Stimulated activated naive CD4-positive, alpha-beta T cell treated with Interleukin-2 at 50 U/mL for 16 hours (primary cell): ENCODE results near the gene ERCC5.

Source experiments
- DNase-seq: peaks from one replicate; lab custom pipeline; 2025; lab: John Stamatoyannopoulos, UW

The ERCC5 gene

DNA sequence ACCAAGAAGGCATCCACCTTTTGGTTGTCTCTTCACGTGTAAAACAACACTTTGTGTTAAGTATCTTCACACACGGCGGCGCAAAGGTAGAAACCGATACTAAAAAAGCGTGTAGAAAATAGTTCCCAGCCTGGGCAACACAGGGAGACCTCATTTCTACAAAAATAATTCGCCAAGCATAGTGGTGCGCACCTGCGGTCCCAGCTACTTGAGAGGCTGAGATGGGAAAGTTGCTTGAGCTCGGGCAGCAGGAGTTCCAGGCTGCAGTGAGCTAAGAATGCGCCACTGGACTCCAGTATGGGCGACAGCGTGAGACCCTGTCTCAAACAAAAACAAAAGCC lies 573 bp upstream of the ERCC5 start:
- no peak for DNase-seq

DNA sequence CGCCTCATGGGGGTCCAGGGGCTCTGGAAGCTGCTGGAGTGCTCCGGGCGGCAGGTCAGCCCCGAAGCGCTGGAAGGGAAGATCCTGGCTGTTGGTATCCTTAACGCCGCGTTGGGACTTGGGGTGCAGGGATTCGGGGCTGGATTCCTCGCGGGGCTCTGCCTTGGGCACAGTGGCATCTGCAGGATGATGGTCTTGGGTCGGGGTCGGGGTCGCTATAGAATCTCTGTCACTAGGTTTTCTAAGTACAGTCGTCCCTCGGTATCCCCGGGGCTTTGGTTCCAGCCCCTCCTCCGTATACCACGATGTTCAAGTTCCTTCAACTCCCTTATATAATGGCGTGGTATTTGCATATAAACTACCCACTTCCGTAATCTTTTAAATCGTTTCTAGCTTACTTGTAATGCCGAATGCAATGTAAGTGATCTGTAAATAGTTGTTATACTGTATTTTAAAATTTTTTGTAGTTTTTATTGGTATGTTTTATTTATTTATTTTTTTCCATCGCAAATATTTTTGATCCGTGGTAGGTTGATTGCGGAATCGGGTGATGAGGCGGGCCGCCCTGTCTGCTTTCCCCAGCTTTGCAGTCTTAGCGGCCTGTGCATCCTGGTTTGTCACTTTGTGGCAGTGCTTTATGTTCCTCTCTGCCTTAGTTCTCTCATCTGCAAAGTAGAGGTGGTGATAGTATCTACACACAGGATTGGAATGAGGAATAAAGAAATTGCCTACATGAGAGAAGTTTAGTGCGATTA lies 606 bp downstream of the ERCC5 start:
- DNase-seq = peak; percentile 26

DNA sequence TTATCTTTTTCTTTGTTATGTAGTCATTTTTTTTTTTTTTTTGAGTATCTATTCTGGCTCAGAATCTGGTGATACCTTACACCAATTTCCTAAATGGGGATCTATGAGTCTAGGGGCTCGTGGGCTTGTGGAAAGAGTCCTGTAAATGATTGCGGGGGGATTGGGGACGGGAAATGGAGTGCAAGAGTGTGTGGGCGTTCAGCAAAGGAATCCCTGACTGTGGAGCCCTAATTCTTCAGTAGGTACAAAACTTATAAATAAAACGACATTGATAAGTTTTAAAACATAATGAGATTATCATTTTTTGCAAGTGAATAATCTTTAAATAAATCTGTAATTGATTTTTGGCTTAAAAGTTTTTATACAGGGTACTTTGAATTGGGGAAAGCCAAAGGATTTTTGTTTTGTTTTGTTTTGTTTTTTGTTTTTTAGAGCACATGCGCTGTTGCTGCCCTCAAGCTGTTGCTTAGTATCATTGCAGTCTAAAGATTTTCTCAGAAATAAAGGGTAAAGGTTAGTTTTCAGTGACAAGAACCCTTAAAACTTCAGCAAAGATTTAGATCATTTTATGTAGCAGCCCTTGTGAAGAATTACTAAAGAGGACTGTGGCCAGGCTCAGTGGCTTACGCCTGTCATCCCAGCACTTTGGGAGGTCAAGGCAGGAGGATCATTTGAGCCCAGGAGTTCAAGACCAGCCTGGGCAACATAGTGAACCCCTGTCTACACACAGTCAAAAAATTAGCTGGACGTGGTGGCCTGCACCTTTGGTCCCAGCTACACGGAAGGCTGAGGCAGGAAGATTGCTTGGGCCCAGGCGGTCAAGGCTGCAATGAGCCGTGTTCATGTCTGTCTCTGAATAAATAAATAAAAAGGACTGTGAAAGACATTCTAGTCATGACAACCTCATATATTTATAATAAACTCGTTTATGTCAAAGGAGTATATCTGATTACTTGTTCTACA lies 1.7 kb downstream of the ERCC5 start:
- no peak for DNase-seq

DNA sequence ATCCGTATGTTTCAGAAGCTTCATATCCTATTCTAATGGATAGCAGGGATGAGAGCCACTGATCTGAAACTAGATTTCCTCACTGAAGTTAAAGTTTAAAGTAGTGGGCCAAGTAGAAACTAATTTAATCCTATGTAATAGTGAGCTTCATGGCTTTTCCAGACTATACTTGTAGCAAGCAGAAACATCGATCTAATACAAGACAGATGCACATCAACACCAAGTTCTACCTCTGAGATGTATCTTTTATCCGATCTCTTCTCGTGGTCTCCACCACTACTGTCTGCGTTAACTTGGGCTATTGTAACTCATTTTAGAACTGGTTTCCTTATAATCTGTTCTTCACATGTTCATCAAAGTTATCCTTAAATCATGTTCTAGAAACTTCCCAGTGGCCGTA lies 3.1 kb downstream of the ERCC5 start:
- no peak for DNase-seq

DNA sequence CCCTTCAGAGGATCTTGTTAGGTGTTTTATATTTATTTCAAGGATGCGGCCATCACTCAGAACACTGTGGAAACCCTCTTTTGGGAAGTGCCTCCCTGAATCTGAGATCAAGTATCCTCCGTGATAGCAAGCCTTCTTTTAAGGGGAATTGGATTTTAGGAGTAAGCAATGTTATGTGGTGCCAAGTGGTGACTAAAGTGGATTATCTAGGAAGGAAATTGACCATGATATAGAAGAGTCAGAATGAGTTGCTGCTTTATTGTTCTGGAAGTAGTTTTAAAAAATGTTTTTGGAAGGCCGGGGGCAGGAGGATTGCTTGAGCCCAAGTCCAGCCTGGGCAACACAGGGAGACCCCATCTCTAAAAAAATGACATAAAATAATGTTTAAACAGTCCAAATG lies 6.7 kb downstream of the ERCC5 start:
- DNase-seq = no peak

DNA sequence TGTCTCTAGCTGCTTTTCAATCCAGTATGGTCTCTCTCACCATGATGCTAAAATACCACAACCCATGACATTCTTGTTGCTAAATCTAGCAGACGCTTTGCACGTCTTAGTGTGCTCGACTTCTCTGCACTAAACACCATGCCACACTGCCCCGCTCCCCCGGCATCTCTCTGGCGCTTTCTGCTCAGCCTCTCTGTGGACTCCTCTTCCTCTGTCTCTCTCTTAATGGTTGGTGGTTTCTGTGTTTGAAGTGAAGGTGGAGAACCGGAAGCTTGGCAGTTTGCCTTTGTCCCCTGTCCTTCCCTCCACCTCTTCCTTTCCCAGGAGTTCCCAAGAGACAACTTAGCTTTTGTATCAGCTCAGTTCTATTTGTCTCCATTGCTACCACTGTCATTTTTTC lies 8.8 kb downstream of the ERCC5 start:
- DNase-seq = no peak

DNA sequence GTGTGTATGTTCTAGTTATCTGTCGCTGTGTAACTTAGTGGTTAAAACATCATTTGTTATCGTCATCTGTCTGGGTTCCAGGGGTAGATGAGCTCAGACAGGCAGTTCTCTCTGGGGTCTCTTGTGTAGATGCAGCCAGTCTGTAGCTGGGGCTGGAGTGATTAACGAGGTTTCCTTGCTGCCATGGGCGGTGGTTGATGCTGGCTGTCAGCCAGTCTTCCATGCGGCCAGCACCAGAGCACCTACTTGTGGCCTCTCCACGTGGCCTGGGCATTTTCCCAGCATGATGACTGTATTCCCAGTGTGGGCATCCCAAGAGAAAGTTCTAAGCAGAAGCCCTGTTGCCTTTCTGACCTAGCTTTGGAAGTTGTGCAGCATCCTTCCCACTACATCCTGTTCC lies 10.7 kb downstream of the ERCC5 start:
- DNase-seq = no peak

DNA sequence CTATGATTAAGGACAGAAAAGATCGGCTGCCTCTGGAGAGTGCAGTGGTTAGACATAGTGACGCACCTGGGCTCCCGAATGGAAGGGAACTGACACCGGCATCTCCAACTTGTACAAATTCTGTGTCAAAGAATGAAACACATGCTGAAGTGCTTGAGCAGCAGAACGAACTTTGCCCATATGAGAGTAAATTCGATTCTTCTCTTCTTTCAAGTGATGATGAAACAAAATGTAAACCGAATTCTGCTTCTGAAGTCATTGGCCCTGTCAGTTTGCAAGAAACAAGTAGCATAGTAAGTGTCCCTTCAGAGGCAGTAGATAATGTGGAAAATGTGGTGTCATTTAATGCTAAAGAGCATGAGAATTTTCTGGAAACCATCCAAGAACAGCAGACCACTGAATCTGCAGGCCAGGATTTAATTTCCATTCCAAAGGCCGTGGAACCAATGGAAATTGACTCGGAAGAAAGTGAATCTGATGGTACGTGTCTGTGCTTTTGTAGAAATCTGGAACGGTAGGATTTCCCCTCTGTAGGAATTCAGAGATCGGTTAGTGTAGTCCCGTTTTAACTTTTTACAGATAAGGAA lies 16.9 kb downstream of the ERCC5 start:
- no peak for DNase-seq

DNA sequence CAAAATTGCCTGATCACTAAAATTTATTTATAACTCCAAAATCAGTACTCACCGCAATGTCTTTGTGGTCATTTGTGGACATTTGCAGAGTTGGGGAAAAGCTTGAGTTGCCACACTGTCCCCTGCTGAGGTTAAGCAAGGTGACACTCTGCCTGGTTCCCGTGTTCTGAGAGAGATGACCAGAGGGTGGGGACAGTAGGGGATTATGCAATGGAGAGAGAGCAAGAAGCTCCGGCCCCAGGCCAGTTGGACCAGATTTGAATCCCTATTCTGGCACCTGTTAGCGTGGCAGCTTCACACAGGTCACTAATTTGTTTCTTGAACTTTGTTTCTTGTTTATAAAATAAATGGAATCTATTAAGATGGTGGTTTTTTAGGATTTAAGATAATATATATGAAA lies 17.8 kb downstream of the ERCC5 start:
- DNase-seq = no peak

DNA sequence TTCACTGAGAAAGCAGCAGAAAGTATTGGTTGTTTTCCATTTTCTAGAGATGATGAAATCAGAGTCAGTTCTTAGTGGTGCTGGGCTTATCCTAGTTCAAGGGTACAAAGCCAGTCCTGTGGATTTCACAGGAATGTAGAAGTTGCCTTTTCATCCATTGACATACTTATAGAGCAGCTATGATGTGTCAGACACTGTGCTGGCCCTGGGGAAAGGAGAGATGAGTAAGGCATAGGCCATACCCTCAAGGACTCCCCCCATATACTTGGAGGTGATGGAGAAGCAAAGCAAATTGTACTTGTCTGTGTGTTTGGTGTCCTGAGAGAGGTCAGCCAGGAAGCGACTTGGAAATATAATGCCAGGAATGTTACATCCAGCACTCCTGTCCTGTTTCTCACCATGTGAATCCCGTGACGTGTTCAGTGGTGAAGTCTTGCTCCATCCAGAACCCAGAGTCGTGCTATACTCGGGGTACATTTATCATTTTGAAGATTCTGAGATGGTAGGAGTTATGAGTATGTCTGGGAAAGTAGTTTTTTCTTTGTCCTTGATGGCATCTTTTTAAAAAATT lies 22.6 kb downstream of the ERCC5 start:
- DNase-seq = no peak

DNA sequence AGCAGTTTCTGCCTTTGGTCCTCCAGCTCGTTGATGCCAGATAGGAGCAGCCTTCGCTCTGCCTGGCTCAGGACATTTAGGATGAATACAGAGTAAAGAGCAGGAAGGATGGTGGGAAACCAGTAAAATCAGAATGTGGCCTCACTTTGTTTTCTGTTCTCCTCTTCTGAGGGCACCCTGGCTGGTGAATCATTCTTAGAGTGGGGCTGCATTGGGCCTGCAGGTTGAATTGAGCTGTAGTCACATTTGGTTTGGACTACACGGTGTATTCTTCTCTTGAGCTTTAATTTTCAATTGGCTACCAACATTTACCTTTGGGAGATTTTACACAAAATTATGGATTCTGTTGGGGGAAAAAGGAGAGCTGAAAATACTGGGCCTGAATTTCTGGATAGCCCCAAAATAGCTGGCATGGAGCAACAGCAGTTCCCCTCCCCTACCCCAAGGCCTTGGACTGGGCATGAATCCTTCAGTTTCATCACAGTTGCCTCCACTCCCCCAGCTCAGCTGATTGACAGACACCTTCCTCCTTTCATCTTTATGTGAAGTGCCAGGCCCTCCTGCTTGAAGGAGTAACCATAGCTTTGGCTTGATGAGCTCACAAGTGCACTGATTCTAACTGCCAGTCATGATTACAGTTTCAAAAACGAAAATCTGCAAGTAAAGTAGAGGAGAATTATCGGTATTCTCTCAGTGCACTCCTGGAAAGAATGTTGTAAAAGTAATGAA lies 24.3 kb downstream of the ERCC5 start:
- no peak for DNase-seq

DNA sequence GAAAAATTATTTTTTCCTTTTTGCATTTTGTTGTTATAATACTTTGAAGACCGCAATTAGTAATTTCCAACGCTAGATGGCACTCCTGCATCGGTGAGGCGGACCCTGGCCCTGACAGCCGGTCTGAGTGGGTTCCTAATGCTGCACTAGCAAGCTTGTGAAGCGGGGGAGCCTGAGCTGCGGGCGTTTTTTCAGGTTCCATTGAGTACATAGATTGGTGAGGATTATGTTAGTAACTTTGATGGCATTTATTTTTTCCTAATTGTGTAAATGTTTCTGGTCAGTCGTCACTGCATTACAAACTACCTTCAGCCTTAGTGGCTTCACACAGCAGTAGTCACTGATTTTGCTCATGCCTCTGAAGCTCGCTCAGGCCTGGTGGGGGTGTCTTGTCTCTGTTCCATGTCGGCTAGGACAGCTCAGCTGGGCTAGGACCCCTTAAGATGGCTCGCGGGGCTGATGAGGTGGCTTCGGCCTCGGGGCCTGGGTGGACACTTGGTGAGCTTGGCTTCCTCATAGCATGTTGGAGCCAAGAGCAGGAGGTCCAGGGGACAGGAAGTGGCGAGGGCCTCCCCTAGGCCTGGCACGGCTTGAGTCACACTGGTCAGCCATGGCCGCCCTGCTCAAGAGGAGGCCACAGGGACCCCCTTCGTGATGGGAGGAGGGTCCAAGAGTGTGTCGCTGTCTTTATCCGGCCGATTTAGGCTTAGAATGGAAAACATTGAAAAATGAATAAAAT lies 25.0 kb downstream of the ERCC5 start:
- peak; percentile 21 for DNase-seq

DNA sequence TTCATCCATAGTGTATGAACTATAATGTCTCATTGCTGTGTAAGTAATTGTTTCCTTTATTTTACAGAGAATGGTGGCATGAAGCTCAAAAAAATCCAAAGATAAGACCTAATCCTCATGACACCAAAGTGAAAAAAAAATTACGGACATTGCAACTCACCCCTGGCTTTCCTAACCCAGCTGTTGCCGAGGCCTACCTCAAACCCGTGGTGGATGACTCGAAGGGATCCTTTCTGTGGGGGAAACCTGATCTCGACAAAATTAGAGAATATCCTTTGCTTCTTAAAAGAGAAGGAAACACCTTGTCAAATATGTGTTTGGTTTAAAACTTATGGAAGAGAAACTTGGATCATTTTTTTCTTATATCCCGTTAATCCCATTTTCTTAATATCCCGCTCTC lies 26.3 kb downstream of the ERCC5 start:
- DNase-seq = no peak

DNA sequence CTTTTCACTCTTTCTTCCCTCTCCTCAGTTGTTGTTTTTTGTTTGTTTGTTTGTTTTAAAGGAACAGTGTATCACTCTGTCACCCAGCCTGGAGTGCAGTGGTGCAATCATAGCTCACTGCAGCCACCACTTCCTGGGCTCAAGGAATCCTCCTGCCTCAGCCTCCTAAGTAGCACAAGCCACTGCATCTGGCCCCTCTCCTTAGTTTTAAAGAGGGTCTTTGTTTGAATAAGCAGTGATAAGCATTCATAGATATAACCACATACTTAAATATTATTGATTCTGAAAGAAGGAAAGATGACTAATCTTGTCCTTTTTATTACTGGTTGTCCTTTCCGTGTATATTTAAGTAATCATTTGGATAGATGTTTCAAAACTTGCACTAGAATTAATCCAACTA lies 26.7 kb downstream of the ERCC5 start:
- no peak for DNase-seq

DNA sequence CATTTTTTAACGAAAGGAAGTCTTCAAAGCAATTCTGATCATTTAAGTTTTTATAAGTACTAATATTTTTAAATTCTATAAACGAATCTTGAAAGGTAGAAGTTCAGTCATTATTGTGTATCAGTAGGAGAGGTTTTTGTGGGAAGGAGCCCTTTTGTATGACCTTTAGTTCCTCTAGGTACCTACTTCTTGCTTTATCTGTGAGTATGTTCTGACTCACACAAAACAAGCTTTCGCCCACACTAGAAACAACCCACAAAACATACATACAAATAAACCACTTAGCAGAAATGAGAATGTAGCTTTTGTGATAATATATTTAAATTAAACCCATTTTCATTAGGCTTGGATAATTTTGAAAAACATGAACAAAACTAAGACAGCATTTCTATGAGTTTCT lies 27.8 kb downstream of the ERCC5 start:
- DNase-seq = no peak

DNA sequence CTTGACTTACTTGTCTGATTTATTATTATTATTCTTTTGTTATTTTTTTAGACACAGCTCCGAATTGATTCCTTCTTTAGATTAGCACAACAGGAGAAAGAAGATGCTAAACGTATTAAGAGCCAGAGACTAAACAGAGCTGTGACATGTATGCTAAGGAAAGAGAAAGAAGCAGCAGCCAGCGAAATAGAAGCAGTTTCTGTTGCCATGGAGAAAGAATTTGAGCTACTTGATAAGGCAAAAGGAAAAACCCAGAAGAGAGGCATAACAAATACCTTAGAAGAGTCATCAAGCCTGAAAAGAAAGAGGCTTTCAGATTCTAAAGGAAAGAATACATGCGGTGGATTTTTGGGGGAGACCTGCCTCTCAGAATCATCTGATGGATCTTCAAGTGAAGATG lies 29.4 kb downstream of the ERCC5 start:
- DNase-seq = no peak

DNA sequence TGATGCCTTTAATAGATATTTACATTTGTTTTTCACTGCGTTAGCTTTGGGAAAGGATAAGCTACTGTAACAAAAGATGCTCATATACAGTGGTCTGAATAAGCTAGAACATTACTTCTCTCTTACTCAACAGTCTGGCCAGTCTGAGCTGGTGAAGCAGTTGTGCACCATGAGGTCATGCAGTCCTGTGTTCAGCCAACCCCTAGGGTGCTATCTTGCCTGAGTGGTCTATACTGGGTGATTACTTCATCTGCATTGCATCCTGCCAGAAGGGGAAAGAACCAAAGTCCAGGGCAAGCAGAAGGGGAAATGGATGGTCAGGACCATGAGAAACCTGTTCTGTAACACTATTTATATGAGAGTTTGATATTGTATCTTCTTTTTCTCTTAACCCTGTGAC lies 31.5 kb downstream of the ERCC5 start:
- DNase-seq = no peak

DNA sequence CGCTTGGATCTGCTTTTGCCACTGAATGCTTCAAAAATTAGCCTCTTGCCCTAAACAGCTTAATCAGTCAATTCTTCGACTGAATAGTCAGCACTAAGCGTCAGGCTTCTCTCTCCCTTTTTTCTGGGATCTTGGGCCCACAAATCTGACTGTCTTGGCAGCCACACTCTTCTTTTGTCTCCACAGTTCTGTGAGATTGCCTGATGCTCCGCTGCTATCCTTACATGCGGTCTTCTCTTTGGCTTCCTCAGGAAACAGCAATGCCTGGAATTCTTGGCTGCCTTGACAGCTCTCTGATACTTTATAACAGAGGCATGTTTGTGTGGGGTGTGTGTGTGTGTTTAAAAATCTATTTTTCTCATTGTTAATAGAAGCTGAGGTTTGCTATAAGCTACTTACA lies 32.6 kb downstream of the ERCC5 start:
- no peak for DNase-seq

DNA sequence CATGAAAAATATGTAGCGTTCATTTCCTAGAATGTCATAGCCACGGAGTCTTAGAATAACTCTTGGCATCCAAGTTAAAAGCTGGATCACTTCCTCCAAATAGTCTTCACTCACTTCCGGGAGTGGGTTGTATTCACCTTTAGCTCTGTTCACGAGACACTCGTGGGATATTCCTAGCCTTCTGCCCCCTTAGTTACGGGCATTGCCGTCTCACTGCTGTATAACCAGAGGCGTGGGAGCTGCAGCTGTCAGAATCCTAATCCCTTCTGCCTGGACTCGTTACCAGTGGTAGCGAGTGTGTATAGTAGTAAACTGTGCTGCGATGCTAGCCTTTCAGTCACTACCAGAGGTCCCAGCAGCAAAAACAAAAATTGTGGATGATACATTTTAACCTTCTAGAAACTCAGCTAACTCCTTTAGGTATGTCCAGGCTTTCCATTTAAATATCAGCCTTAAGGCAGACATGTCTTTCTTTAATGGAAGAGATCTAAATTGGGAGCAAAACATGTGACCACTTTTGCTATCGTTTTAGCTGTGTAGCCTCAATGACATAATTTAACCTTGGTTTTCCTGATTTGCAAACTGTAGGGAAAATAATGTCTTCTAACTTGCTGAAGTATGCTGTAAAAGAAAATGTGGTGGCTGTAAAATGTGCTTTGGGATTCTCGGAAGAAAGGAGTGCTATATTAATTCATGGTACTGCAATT lies 34.1 kb downstream of the ERCC5 start:
- DNase-seq = no peak

DNA sequence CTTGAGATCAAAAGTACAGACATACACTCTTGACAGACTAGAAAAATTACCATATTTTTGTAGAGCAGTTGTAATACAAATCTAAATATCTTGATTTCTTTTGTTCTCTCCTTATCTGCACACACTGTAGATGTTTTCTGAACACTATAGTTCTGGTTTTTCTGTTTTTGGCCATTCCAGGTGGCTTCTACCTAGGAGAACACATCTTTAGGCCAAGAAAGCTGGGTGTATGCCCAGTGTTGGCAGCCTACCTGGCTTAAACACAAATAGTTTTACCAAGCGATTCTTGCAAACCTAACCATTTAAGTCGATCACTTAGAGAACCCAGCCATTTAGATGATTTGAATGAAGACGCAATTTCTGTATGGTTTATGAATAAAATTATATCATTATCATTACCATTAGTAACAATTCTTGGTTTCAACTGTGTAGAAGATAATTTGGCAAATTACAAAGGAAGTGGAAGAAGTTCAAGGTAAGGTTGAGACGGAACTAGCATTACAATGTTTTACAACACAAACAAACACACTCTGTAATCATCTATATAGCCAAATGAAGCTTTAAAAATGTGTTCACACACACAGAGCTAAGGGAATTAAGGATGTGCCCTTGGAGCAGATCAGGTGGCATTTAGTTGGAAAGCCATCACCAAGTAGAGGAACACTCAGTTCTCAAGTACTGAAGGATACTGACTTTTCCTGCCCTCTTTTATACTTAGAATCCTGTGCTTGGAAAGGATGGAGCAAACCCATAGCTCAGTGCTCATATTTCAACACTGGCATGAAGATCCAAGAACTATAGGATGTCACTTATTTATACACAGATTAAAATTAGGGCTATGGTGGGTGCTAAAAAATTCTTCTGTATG lies 36.2 kb downstream of the ERCC5 start:
- no peak for DNase-seq
